ENCODE data around the gene UNKL.

Gene UNKL

DNA sequence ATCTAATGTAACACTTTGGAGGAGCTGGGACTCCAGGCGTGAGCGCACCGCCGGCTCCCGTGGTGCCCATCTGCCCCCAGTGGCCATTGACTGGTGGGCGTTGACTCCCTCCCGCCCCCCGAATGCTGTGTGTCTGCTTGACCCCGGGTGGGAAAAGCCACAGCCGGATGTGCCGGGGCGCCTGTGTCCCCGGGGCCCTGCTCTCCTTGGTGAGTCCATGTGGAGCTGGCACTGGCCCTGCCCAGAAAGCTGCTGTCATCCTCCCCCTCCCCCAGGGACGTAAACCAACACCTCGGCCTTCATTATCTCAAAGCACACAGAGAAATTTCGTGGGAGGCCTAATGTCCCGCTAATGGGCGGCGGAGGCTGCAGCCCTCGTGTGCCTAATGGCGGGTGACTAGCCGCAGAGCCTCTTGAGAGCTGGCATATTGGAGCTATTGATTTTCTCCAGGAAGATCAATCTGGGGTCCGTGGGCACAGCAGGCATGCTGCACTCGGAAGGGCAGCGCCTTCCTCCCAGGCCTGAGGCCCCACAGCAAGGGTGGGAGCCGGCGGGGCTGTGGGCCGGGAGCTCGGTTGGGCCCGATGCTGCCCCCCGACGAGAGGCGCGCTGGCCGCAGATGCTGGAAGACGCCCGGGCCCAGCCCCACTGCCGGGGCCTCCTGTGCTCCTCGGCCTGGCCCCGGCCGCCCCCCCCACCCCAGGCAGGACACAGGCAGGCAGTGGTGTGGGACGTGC lies 12.4 kb upstream of the UNKL start:
- TF ChIP-seq, protein P1, sequence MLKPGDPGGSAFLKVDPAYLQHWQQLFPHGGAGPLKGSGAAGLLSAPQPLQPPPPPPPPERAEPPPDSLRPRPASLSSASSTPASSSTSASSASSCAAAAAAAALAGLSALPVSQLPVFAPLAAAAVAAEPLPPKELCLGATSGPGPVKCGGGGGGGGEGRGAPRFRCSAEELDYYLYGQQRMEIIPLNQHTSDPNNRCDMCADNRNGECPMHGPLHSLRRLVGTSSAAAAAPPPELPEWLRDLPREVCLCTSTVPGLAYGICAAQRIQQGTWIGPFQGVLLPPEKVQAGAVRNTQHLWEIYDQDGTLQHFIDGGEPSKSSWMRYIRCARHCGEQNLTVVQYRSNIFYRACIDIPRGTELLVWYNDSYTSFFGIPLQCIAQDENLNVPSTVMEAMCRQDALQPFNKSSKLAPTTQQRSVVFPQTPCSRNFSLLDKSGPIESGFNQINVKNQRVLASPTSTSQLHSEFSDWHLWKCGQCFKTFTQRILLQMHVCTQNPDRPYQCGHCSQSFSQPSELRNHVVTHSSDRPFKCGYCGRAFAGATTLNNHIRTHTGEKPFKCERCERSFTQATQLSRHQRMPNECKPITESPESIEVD (tag by site-specific recombination; IDR thresholded peaks at IDR 0.05) = no peak
- TF ChIP-seq SETDB1 (IDR thresholded peaks at IDR 0.05; ENCODE audit: insufficient read length, low read length) (no peak), ZNF248 (tag by site-specific recombination; IDR thresholded peaks at IDR 0.05) (no peak), ZFHX2 (tag by site-specific recombination; conservative IDR thresholded peaks at IDR 0.05) (peak; percentile 87), EGR2 (tag by site-specific recombination; IDR thresholded peaks at IDR 0.05; ENCODE audit: low read depth) (peak; percentile 85), ZBTB8A (tag by site-specific recombination; IDR thresholded peaks at IDR 0.05) (peak; percentile 82), ZNF350 (tag by site-specific recombination; IDR thresholded peaks at IDR 0.05) (no peak), ZNF132 (tag by site-specific recombination; IDR thresholded peaks at IDR 0.05; ENCODE audit: borderline replicate concordance) (no peak)
- TF ChIP-seq, protein P2, sequence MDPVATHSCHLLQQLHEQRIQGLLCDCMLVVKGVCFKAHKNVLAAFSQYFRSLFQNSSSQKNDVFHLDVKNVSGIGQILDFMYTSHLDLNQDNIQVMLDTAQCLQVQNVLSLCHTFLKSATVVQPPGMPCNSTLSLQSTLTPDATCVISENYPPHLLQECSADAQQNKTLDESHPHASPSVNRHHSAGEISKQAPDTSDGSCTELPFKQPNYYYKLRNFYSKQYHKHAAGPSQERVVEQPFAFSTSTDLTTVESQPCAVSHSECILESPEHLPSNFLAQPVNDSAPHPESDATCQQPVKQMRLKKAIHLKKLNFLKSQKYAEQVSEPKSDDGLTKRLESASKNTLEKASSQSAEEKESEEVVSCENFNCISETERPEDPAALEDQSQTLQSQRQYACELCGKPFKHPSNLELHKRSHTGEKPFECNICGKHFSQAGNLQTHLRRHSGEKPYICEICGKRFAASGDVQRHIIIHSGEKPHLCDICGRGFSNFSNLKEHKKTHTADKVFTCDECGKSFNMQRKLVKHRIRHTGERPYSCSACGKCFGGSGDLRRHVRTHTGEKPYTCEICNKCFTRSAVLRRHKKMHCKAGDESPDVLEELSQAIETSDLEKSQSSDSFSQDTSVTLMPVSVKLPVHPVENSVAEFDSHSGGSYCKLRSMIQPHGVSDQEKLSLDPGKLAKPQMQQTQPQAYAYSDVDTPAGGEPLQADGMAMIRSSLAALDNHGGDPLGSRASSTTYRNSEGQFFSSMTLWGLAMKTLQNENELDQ (tag by site-specific recombination; IDR thresholded peaks at IDR 0.05; ENCODE audit: low read depth) = no peak
- no peak overlapping the region for H3K27ac ChIP-seq (ENCODE audit: extremely low read depth, low read depth, low read length)
- H3K9me3 ChIP-seq (ENCODE audit: control insufficient read depth, insufficient read depth, low read depth, low read length) = no peaks in the 10 kb centered on the region
- ChIA-PET CTCF (interaction anchor here (0.6 kb wide), 2 partner anchors 57 to 63 kb away, joined by 3 to 5 read pairs; no protein-coding TSS in a partner anchor), POLR2A (no interaction called here)
- no peaks in the 10 kb centered on the region for H3K36me3 ChIP-seq (ENCODE audit: control insufficient read depth in 2 of 2, insufficient read depth in 1 of 2, low read length in 2 of 2)
- no peak overlapping the region for H3K4me3 ChIP-seq (ENCODE audit: low read depth, low read length)
- no peaks in the 10 kb centered on the region; the same call in 1 of the 2 replicates for H3K4me1 ChIP-seq (ENCODE audit: control insufficient read depth, insufficient read depth, low read length)

DNA sequence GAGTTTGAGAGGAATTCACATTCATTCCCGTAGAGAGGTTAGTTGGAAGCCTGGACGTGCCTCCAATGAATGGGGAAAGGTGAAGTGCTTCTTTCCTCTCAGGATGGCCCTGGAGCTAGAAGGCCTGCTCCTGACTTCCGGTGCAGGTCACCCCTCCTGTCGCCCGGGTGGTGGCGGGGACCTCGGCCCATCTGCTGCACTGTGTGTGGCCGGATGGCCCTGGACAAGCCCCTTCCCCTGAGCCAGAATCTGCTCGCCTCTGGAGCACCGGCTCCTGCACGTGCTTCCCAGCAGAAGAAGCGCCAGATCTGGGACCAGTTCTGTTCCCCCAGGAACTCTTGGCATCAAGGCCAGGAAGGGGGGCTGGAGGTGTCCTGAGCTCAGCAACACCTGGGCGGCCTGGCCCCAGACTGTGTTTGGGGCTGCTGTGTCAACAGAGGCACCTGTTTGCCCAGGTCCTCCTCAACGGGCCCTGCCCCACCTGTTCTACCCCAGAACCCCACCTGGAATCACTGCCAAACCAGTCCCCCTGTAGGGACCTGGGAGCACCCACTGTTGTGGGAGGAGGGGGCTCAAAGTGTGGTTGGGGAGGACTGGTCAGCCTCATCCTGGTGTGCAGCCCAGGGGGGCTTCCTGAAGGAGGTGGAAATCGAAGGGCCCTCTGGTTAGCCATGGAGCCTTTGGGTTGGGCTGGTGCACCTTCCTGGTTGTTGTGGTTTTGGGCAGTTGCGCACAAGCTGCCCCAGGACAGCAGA lies 11.3 kb upstream of the UNKL start:
- Histone ChIP-seq H3K4me1 (ENCODE audit: control insufficient read depth, insufficient read depth, low read length) (no peaks in the 10 kb centered on the region; the same call in 1 of the 2 replicates), H3K27ac (ENCODE audit: extremely low read depth, low read depth, low read length) (no peak overlapping the region), H3K9me3 (ENCODE audit: control insufficient read depth, insufficient read depth, low read depth, low read length) (no peaks in the 10 kb centered on the region), H3K4me3 (ENCODE audit: low read depth, low read length) (no peak overlapping the region), H3K36me3 (ENCODE audit: control insufficient read depth in 2 of 2, insufficient read depth in 1 of 2, low read length in 2 of 2) (no peaks in the 10 kb centered on the region)
- TF ChIP-seq ZNF341 (tag by site-specific recombination; IDR thresholded peaks at IDR 0.05; ENCODE audit: low read depth) (no peak), ZNF664 (tag by site-specific recombination; IDR thresholded peaks at IDR 0.05) (no peak)
- TF ChIP-seq, protein P3, sequence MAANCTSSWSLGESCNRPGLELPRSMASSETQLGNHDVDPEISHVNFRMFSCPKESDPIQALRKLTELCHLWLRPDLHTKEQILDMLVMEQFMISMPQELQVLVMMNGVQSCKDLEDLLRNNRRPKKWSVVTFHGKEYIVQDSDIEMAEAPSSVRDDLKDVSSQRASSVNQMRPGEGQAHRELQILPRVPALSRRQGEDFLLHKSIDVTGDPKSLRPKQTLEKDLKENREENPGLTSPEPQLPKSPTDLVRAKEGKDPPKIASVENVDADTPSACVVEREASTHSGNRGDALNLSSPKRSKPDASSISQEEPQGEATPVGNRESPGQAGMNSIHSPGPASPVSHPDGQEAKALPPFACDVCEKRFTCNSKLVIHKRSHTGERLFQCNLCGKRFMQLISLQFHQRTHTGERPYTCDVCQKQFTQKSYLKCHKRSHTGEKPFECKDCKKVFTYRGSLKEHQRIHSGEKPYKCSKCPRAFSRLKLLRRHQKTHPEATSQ (tag by site-specific recombination; IDR thresholded peaks at IDR 0.05) = no peak
- POLR2A ChIA-PET = interaction anchor here (0.7 kb wide), 1 partner anchor 72 kb away, joined by 4 read pairs; no protein-coding TSS in a partner anchor
- CTCF ChIA-PET = interaction anchor here (0.7 to 1.1 kb wide), 2 partner anchors 12 to 582 kb away, joined by 3 to 4 read pairs; no protein-coding TSS in a partner anchor

DNA sequence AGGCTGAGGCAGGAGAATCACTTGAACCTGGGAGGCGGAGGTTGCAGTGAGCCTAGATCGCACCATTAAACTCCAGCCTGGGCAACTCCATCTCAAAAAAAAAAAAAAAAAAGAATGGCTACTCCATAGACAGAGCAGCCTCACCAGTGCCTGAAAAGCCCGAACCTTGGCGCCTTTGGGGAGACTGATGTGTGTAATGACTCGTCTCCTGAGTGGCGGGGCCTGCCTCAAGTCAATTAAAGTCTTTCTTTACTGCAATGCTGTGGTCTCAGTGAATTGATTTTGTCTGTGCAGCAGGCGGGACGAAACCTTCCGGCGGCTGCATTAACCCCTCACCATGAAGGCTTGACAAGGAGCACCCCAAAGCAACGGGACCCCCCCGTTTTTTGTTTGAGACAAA lies 9.5 kb upstream of the UNKL start:
- Histone ChIP-seq H3K4me3 (ENCODE audit: low read depth, low read length) (no peak overlapping the region), H3K4me1 (ENCODE audit: control insufficient read depth, insufficient read depth, low read length) (peaks cover 3% of the 10 kb centered on the region; the same call in 1 of the 2 replicates), H3K27ac (ENCODE audit: extremely low read depth, low read depth, low read length) (no peak overlapping the region), H3K36me3 (ENCODE audit: control insufficient read depth in 2 of 2, insufficient read depth in 1 of 2, low read length in 2 of 2) (no peaks in the 10 kb centered on the region), H3K9me3 (ENCODE audit: control insufficient read depth, insufficient read depth, low read depth, low read length) (no peaks in the 10 kb centered on the region)
- ChIA-PET POLR2A (interaction anchor here (0.6 kb wide), 1 partner anchor 71 kb away, joined by 5 read pairs; no protein-coding TSS in a partner anchor), CTCF (no interaction called here)
- TF ChIP-seq, protein P4, sequence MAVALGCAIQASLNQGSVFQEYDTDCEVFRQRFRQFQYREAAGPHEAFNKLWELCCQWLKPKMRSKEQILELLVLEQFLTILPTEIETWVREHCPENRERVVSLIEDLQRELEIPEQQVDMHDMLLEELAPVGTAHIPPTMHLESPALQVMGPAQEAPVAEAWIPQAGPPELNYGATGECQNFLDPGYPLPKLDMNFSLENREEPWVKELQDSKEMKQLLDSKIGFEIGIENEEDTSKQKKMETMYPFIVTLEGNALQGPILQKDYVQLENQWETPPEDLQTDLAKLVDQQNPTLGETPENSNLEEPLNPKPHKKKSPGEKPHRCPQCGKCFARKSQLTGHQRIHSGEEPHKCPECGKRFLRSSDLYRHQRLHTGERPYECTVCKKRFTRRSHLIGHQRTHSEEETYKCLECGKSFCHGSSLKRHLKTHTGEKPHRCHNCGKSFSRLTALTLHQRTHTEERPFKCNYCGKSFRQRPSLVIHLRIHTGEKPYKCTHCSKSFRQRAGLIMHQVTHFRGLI (tag by site-specific recombination; IDR thresholded peaks at IDR 0.05) = peak; percentile 46; the same call in 1 of the 2 replicates
- TF ChIP-seq, protein P5, sequence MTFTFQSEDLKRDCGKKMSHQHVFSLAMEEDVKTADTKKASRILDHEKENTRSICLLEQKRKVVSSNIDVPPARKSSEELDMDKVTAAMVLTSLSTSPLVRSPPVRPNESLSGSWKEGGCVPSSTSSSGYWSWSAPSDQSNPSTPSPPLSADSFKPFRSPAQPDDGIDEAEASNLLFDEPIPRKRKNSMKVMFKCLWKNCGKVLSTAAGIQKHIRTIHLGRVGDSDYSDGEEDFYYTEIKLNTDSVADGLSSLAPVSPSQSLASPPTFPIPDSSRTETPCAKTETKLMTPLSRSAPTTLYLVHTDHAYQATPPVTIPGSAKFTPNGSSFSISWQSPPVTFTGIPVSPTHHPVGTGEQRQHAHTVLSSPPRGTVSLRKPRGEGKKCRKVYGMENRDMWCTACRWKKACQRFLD (tag by site-specific recombination; IDR thresholded peaks at IDR 0.05) = no peak
- TF ChIP-seq ZBTB48 (tag by site-specific recombination; IDR thresholded peaks at IDR 0.05) = no peak
- TF ChIP-seq, protein P2 (tag by site-specific recombination; IDR thresholded peaks at IDR 0.05; ENCODE audit: low read depth) = no peak
- TF ChIP-seq ZNF394 (tag by site-specific recombination; IDR thresholded peaks at IDR 0.05; ENCODE audit: borderline replicate concordance) = 0 out of 2 replicates have a peak, but pooled peaks have one; percentile 45
- 0 out of 2 replicates have a peak, but pooled peaks have one; percentile 18 for TF ChIP-seq ZNF335 (tag by site-specific recombination; conservative IDR thresholded peaks at IDR 0.05)
